KOPT-K1 (cell line): ENCODE results near the gene TSPAN16.

Experiments
- H3K27ac ChIP-seq: fragments of 200-600 bp; sonication (generic); 2 replicates; pipeline ENCODE4 v1.5.1; 2016; ENCODE audit warnings: antibody characterized with exemption, mild to moderate bottlenecking, low read depth, low read length; ENCODE audit not compliant: poor library complexity, severe bottlenecking
- H3K36me3 ChIP-seq: fragments of 200-600 bp; sonication (generic); 2 replicates; pipeline ENCODE4 v1.5.1; 2017; ENCODE audit warnings: antibody characterized with exemption, mild to moderate bottlenecking, low read length, moderate library complexity; ENCODE audit not compliant: insufficient read depth
- H3K9me3 ChIP-seq: fragments of 200-600 bp; sonication (generic); 2 replicates; pipeline ENCODE4 v1.5.1; 2017; ENCODE audit warnings: antibody characterized with exemption, low read length, mild to moderate bottlenecking; ENCODE audit not compliant: insufficient read depth, poor library complexity, severe bottlenecking

TSPAN16 gene

GRCh38 chr19:11263726-11264125 lies 32.2 kb upstream of the TSPAN16 start:
- Histone ChIP-seq H3K9me3 (no peaks in the 10 kb centered on the region), H3K27ac (no peak overlapping the region), H3K36me3 (no peaks in the 10 kb centered on the region)

GRCh38 chr19:11264452-11265176 lies 31.3 kb upstream of the TSPAN16 start:
- H3K9me3 ChIP-seq, result no peaks in the 10 kb centered on the region
- no peak overlapping the region for H3K27ac ChIP-seq
- no peaks in the 10 kb centered on the region for H3K36me3 ChIP-seq

GRCh38 chr19:11265177-11265784 lies 30.7 kb upstream of the TSPAN16 start:
- H3K36me3 ChIP-seq, result no peaks in the 10 kb centered on the region
- H3K9me3 ChIP-seq, result no peaks in the 10 kb centered on the region
- H3K27ac ChIP-seq, result no peak overlapping the region

- Histone ChIP-seq H3K27ac (no peak overlapping the region), H3K36me3 (no peaks in the 10 kb centered on the region), H3K9me3 (no peaks in the 10 kb centered on the region)
Observed at GRCh38 chr19:11265785-11266236, 30.1 kb upstream of the TSPAN16 start.

GRCh38 chr19:11267316-11268085 lies 28.5 kb upstream of the TSPAN16 start:
- no peak overlapping the region for H3K27ac ChIP-seq
- H3K9me3 ChIP-seq, result no peaks in the 10 kb centered on the region
- H3K36me3 ChIP-seq, result no peaks in the 10 kb centered on the region

GRCh38 chr19:11268783-11269267 lies 27.1 kb upstream of the TSPAN16 start:
- no peak overlapping the region for H3K27ac ChIP-seq
- no peaks in the 10 kb centered on the region for H3K9me3 ChIP-seq
- no peaks in the 10 kb centered on the region for H3K36me3 ChIP-seq

- no peaks in the 10 kb centered on the region for H3K9me3 ChIP-seq
- H3K27ac ChIP-seq, result no peak overlapping the region
- no peaks in the 10 kb centered on the region for H3K36me3 ChIP-seq
Observed at GRCh38 chr19:11269408-11269807, 26.6 kb upstream of the TSPAN16 start.

GRCh38 chr19:11273296-11273695 lies 22.7 kb upstream of the TSPAN16 start:
- no peaks in the 10 kb centered on the region for H3K36me3 ChIP-seq
- H3K27ac ChIP-seq, result no peak overlapping the region
- peaks cover 12% of the 10 kb centered on the region for H3K9me3 ChIP-seq

GRCh38 chr19:11273989-11274388 lies 22.0 kb upstream of the TSPAN16 start:
- H3K36me3 ChIP-seq, result no peaks in the 10 kb centered on the region
- peaks cover 12% of the 10 kb centered on the region for H3K9me3 ChIP-seq
- H3K27ac ChIP-seq, result no peak overlapping the region

- Histone ChIP-seq H3K27ac (no peak overlapping the region), H3K9me3 (peaks cover 12% of the 10 kb centered on the region), H3K36me3 (no peaks in the 10 kb centered on the region)
Observed at GRCh38 chr19:11274533-11275086, 21.4 kb upstream of the TSPAN16 start.

GRCh38 chr19:11278670-11279069 lies 17.3 kb upstream of the TSPAN16 start:
- Histone ChIP-seq H3K36me3 (no peaks in the 10 kb centered on the region), H3K9me3 (peaks cover 12% of the 10 kb centered on the region), H3K27ac (no peak overlapping the region)

GRCh38 chr19:11279505-11280236 lies 16.3 kb upstream of the TSPAN16 start:
- Histone ChIP-seq H3K36me3 (no peaks in the 10 kb centered on the region), H3K9me3 (peaks cover 12% of the 10 kb centered on the region), H3K27ac (no peak overlapping the region)

GRCh38 chr19:11281356-11282049 lies 14.5 kb upstream of the TSPAN16 start:
- H3K27ac ChIP-seq, result no peak overlapping the region
- peaks cover 10% of the 10 kb centered on the region for H3K9me3 ChIP-seq
- no peaks in the 10 kb centered on the region for H3K36me3 ChIP-seq

- Histone ChIP-seq H3K27ac (no peak overlapping the region), H3K36me3 (no peaks in the 10 kb centered on the region), H3K9me3 (no peaks in the 10 kb centered on the region)
Observed at GRCh38 chr19:11284515-11284914, 11.4 kb upstream of the TSPAN16 start.
